Measurements from ENCODE around the gene GJB6. TPM values are rescaled to one million over a fixed set of nuclear protein-coding genes. Genes with fewer than 3 reads are reported as not detected.

The GJB6 gene
- total RNA-seq, 4 donors from 2014 or later: 0.54 to 4.3 (median 1.7) TPM

DNA sequence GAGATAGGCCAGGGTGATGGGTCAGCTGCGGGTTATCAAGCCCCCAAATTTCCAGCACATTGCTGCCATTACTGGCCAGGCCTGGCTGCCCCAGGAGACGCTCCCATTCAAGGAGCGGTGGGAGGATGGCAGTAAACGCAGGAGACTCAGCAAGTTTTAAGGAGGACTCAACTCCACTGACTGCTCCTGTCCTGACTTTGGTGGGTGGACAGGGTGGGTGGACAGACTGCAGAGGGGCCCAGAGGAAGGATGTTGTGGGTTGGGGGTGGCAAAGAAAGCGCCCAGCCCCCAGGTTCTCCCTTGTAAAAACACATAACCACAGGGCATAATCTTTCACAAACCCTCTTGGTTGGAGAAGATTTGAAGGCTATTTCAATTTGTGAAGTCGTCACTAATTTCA is 4.4 kb downstream of the GJB6 start:
- H3K9me3 ChIP-seq: no peaks in the 10 kb centered on the region
- H3K4me3 ChIP-seq (replicated peaks in 1 of 3): no peak overlapping the region
- intact Hi-C loops (cut with DNase I): no loop called here
- no peaks in the 10 kb centered on the region for H3K36me3 ChIP-seq
- no peak for DNase-seq
- H3K27me3 ChIP-seq: no peaks in the 10 kb centered on the region
- H3K27ac ChIP-seq: no peak overlapping the region
- TF ChIP-seq, protein P1, sequence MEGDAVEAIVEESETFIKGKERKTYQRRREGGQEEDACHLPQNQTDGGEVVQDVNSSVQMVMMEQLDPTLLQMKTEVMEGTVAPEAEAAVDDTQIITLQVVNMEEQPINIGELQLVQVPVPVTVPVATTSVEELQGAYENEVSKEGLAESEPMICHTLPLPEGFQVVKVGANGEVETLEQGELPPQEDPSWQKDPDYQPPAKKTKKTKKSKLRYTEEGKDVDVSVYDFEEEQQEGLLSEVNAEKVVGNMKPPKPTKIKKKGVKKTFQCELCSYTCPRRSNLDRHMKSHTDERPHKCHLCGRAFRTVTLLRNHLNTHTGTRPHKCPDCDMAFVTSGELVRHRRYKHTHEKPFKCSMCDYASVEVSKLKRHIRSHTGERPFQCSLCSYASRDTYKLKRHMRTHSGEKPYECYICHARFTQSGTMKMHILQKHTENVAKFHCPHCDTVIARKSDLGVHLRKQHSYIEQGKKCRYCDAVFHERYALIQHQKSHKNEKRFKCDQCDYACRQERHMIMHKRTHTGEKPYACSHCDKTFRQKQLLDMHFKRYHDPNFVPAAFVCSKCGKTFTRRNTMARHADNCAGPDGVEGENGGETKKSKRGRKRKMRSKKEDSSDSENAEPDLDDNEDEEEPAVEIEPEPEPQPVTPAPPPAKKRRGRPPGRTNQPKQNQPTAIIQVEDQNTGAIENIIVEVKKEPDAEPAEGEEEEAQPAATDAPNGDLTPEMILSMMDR (IDR thresholded peaks at IDR 0.05): no peak
- no peak for TF ChIP-seq POLR2A (IDR thresholded peaks at IDR 0.05)
- WGBS, 2 donors: 63 to 80% methylated on average over 4 to 6 of the region's 6 CpGs
- H3K4me1 ChIP-seq: peaks cover 0 to 12% of the 10 kb centered on the region in 2 donors

GRCh38 chr13:20227288-20227687 is 4.8 kb downstream of the GJB6 start:
- no peak for TF ChIP-seq POLR2A (IDR thresholded peaks at IDR 0.05)
- TF ChIP-seq, protein P1 (IDR thresholded peaks at IDR 0.05): no peak
- H3K4me1 ChIP-seq: peaks cover 0 to 12% of the 10 kb centered on the region in 2 donors
- no peak overlapping the region for H3K27ac ChIP-seq
- H3K27me3 ChIP-seq: no peaks in the 10 kb centered on the region
- no peaks in the 10 kb centered on the region for H3K36me3 ChIP-seq
- no peak overlapping the region for H3K4me3 ChIP-seq (replicated peaks in 1 of 3)
- intact Hi-C loops (cut with DNase I): no loop called here
- H3K9me3 ChIP-seq: no peaks in the 10 kb centered on the region
- DNase-seq: no peak
- WGBS, 2 donors: 88 to 92% methylated on average over 5 to 7 of the region's 8 CpGs

- Histone ChIP-seq H3K4me3 (replicated peaks in 1 of 3) (no peak overlapping the region), H3K36me3 (no peaks in the 10 kb centered on the region), H3K27me3 (no peaks in the 10 kb centered on the region), H3K27ac (no peak overlapping the region), H3K9me3 (no peaks in the 10 kb centered on the region), H3K4me1 (no peaks in the 10 kb centered on the region)
- TF ChIP-seq POLR2A (IDR thresholded peaks at IDR 0.05): no peak
- TF ChIP-seq, protein P1 (IDR thresholded peaks at IDR 0.05): no peak
- intact Hi-C loops (cut with DNase I): no loop called here
- DNase-seq: no peak
- WGBS, 2 donors: 81 to 90% methylated on average over 5 of the region's 5 CpGs
Observed at GRCh38 chr13:20222553-20222952, 9.6 kb downstream of the GJB6 start.

- Histone ChIP-seq H3K4me1 (no peaks in the 10 kb centered on the region), H3K4me3 (replicated peaks in 1 of 3) (no peak overlapping the region), H3K36me3 (no peaks in the 10 kb centered on the region), H3K27ac (no peak overlapping the region), H3K27me3 (no peaks in the 10 kb centered on the region), H3K9me3 (no peaks in the 10 kb centered on the region)
- DNase-seq: no peak
- TF ChIP-seq, protein P1 (IDR thresholded peaks at IDR 0.05): no peak
- TF ChIP-seq POLR2A (IDR thresholded peaks at IDR 0.05): no peak
- WGBS, 2 donors: 84 to 88% methylated on average over 6 of the region's 6 CpGs
- intact Hi-C loops (cut with DNase I): no loop called here
Observed at GRCh38 chr13:20221772-20222171, 10.3 kb downstream of the GJB6 start.

- no peaks in the 10 kb centered on the region for H3K4me1 ChIP-seq
- H3K27me3 ChIP-seq: no peaks in the 10 kb centered on the region
- intact Hi-C loops (cut with DNase I): no loop called here
- TF ChIP-seq POLR2A (IDR thresholded peaks at IDR 0.05): no peak
- TF ChIP-seq, protein P1 (IDR thresholded peaks at IDR 0.05): no peak
- no peaks in the 10 kb centered on the region for H3K9me3 ChIP-seq
- no peak overlapping the region for H3K4me3 ChIP-seq (replicated peaks in 1 of 3)
- no peaks in the 10 kb centered on the region for H3K36me3 ChIP-seq
- no peak for DNase-seq
- H3K27ac ChIP-seq: no peak overlapping the region
Observed at GRCh38 chr13:20219577-20219976, 12.5 kb downstream of the GJB6 start.
